ENCODE results near the gene NFATC3.

Gene NFATC3

DNA sequence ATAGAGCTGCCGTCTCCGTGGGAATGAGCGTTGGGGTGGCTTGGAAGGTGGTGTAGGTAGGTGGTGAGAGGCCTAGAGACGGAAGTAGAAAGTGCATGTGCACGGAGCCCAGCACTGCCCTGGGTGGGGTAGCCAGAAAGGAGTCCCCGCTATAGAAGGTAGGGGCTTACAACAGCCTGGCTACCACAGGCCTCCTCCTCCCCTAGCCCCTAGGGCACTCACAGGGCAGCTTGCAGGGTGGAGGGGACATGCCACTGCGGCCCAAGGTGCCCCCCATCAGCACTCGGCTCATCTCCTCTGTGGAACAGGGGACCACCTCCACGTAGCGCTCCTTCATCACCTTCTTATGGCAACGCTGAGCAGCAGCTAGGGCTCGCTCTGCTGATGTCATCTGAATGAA, 145.8 kb downstream of the NFATC3 start:
- no peak for DNase-seq (ENCODE audit: low read depth)
- H3K4me3 ChIP-seq (ENCODE audit: low read depth, low read length) = no peak overlapping the region
- TF ChIP-seq, protein P1, sequence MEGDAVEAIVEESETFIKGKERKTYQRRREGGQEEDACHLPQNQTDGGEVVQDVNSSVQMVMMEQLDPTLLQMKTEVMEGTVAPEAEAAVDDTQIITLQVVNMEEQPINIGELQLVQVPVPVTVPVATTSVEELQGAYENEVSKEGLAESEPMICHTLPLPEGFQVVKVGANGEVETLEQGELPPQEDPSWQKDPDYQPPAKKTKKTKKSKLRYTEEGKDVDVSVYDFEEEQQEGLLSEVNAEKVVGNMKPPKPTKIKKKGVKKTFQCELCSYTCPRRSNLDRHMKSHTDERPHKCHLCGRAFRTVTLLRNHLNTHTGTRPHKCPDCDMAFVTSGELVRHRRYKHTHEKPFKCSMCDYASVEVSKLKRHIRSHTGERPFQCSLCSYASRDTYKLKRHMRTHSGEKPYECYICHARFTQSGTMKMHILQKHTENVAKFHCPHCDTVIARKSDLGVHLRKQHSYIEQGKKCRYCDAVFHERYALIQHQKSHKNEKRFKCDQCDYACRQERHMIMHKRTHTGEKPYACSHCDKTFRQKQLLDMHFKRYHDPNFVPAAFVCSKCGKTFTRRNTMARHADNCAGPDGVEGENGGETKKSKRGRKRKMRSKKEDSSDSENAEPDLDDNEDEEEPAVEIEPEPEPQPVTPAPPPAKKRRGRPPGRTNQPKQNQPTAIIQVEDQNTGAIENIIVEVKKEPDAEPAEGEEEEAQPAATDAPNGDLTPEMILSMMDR (IDR thresholded peaks at IDR 0.05; ENCODE audit: low read depth, low read length, missing control alignments) = no peak

- TF ChIP-seq, protein P1 (IDR thresholded peaks at IDR 0.05; ENCODE audit: low read depth, low read length, missing control alignments) = no peak
- DNase-seq (ENCODE audit: low read depth) = no peak
- no peak overlapping the region for H3K4me3 ChIP-seq (ENCODE audit: low read depth, low read length)
These were observed 146.4 kb downstream of the NFATC3 start for GRCh38 chr16:68231384-68232136.

DNA sequence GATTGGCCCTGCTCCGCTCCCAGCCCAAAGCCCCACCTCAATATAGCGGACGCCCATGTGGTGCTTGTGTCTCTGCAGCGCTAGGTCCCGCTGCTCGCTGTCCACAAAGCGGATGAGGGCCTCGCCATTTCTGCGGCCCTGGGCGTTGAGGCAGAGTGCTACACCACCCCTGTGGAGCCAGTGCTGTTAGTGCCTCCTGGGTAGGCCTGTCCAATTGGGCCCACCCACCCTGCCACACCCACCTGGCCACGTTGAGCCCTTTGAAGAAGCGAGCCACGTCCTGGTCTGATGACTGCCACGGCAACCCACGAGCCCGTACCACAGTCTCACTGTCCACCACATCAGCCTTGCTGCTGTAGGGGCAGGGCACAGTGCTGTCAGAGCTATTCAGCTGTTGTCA, 147.2 kb downstream of the NFATC3 start:
- TF ChIP-seq, protein P1 (IDR thresholded peaks at IDR 0.05; ENCODE audit: low read depth, low read length, missing control alignments) = no peak
- no peak overlapping the region for H3K4me3 ChIP-seq (ENCODE audit: low read depth, low read length)
- no peak for DNase-seq (ENCODE audit: low read depth)

DNA sequence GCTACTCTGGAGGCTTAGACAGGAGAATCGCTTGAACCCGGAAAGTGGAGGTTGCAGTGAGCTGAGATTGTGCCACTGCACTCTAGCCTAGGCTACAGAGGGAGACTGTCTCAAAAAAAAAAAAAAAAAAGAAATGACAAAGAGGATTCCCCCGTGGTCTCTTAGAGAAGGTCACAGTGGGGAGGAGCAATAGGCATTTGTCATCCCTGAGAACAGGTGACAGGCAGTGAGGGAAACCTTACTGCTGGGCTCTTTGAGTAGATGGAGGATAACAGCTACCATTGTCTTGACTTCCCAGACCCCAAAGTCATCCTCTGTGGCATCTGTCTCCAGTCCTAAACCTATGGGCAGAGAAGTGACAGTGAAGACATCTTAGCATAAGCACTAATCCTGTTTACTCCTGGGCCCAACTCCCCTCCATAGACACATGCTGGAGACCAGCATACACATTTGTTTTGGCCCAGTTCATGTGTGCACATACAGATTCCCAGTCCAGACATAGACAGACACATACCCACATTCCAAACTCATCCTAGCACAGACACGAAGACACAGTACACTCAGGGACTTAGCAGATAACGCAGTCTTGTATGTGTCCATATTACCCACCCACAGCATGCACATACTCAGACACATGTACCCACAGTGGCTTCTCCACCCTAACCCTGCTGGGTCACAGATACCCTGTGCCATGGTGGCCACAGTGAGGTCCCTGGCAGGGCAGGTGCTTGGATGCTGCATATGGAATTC, 148.1 kb downstream of the NFATC3 start:
- no peak for DNase-seq (ENCODE audit: low read depth)
- no peak overlapping the region for H3K4me3 ChIP-seq (ENCODE audit: low read depth, low read length)
- TF ChIP-seq, protein P1 (IDR thresholded peaks at IDR 0.05; ENCODE audit: low read depth, low read length, missing control alignments) = no peak

- DNase-seq (ENCODE audit: low read depth) = no peak
- no peak overlapping the region for H3K4me3 ChIP-seq (ENCODE audit: low read depth, low read length)
- TF ChIP-seq, protein P1 (IDR thresholded peaks at IDR 0.05; ENCODE audit: low read depth, low read length, missing control alignments) = no peak
These were observed 148.6 kb downstream of the NFATC3 start for GRCh38 chr16:68233835-68234187.

DNA sequence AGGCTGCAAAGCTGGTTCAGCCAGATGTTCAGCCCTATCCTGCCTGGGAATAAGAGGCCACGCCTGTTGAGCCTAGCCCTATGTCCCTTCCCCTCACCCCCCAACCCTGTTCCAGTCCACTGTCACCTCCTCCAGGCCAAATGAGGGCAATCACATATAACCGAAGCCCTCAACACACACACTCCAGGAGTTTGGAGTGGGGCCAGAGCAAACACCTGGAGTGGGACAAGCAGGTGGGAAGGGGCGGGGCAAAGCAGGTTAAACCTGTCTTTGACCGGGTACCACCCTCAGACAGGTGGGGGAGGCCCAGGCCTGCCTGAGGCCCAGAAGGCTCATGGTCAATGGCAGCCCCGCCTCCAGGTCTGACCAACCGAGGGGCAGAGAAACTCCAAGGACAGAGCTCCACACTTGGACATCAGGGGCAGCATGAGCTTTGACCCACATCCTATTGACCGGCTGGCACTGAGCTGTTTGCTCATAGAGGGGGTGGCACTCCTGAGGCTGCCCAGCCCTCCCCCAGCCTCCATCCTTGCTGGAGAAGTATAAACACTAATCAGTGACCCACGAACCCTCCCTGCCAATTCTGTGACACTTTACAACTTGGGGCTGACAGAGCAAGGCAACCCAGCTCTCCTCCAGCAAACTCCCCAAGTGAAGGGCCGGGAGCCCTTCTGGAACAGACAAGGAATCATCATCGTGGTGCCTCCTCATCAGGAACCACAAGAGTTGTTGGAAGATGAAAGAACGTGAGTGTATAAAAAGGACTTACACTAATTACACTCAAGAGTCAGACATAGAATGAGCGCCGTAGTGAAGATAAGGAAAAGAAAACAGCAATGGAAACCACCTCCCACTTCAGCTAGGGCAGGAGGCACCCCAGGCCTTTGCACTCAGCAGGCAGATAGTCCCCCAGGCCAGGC, 149.3 kb downstream of the NFATC3 start:
- no peak overlapping the region for H3K4me3 ChIP-seq (ENCODE audit: low read depth, low read length)
- DNase-seq (ENCODE audit: low read depth) = no peak
- TF ChIP-seq, protein P1 (IDR thresholded peaks at IDR 0.05; ENCODE audit: low read depth, low read length, missing control alignments) = no peak
